Measurements from ENCODE around the gene DMAC2L.

GRCh38 chr14:50338587-50338986, 26.5 kb downstream of the DMAC2L start:
- TF ChIP-seq POLR2A (IDR thresholded peaks at IDR 0.05) (no peak), CTCF (IDR thresholded peaks at IDR 0.05) (no peak), EP300 (IDR thresholded peaks at IDR 0.05) (no peak), POLR2AphosphoS5 (IDR thresholded peaks at IDR 0.05) (no peak)
